ENCODE measurements around the gene MRPL37.

DNA sequence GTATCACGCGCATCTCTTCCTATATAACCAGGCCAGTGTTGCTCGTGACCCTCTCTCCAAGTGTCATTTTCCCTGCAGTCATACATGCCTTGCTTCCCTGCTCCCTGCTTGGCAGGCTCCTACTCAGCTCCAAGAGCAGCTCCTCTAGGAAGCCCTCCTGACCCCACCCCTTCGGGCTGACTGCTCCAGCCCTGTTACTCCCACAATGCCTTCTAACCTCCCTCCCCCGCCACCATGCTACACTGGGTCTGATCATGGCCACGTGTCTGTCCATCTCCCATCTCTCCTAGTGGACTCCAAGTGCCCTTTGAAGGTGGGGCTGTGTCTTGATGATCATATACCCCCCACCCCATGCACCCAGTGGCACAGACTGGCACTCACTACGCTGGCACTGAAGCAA, 44.7 kb downstream of the MRPL37 start:
- TF ChIP-seq, protein P1, sequence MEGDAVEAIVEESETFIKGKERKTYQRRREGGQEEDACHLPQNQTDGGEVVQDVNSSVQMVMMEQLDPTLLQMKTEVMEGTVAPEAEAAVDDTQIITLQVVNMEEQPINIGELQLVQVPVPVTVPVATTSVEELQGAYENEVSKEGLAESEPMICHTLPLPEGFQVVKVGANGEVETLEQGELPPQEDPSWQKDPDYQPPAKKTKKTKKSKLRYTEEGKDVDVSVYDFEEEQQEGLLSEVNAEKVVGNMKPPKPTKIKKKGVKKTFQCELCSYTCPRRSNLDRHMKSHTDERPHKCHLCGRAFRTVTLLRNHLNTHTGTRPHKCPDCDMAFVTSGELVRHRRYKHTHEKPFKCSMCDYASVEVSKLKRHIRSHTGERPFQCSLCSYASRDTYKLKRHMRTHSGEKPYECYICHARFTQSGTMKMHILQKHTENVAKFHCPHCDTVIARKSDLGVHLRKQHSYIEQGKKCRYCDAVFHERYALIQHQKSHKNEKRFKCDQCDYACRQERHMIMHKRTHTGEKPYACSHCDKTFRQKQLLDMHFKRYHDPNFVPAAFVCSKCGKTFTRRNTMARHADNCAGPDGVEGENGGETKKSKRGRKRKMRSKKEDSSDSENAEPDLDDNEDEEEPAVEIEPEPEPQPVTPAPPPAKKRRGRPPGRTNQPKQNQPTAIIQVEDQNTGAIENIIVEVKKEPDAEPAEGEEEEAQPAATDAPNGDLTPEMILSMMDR (IDR thresholded peaks at IDR 0.05) = no peak
- no peak for TF ChIP-seq EZH2 (IDR thresholded peaks at IDR 0.05; ENCODE audit: borderline replicate concordance, insufficient read depth, low read depth, low read length, poor library complexity, severe bottlenecking)
